Tibial artery (tissue), 4 donors: ENCODE measurements around the gene CD24.

Source experiments
- DNase-seq, 2 donors: peaks; one replicate each; pipeline ENCODE4 v3.0.0-alpha.2; 2019
- H3K27ac ChIP-seq, 2 donors: fragments of 200-600 bp; sonication (generic) in 1 of 2; 1 replicate in 1 of 2; 2 replicates in 1 of 2; pipeline ENCODE4 v1.5.1; 2018 to 2019; ENCODE audit warnings: mild to moderate bottlenecking in 1 of 2
- H3K27me3 ChIP-seq, 2 donors: fragments of 200-600 bp; sonication (generic) in 1 of 2; one replicate each; pipeline versions ENCODE4 v1.5.1 to v1.6.0; 2016 to 2019
- H3K36me3 ChIP-seq, 3 donors: fragments of 200-600 bp; sonication (generic) in 2 of 3; one replicate each; pipeline ENCODE4 v1.5.1; 2016 to 2019; ENCODE audit warnings: mild to moderate bottlenecking in 2 of 3
- H3K4me1 ChIP-seq, 4 donors: fragments of 200-600 bp; sonication (generic) in 2 of 4; 1 replicate in 3 of 4; 2 replicates in 1 of 4; pipeline ENCODE4 v1.5.1; 2016 to 2019
- H3K4me3 ChIP-seq, 2 donors: fragments of 200-600 bp; sonication (generic) in 1 of 2; 1 replicate in 1 of 2; 2 replicates in 1 of 2; pipeline ENCODE4 v1.5.1; 2018 to 2019; ENCODE audit warnings: mild to moderate bottlenecking in 2 of 2
- H3K9me3 ChIP-seq, 3 donors: fragments of 200-600 bp; sonication (generic) in 1 of 3; one replicate each; pipeline ENCODE4 v1.5.1; 2016 to 2019
- intact Hi-C: fragments of 100-400 bp; cut with DNase I; formaldehyde crosslinking; loops from one replicate; pipeline ENCODE4 v1.15.0; 2023; ENCODE audit warnings: low total_unique reads
- TF ChIP-seq, protein P1 (sequence below), 2 experiments: fragments of 200-600 bp in 1 of 2; fragments of 450-650 bp in 1 of 2; IDR thresholded peaks; one replicate each; pipeline ENCODE4 v1.5.1; 2017 to 2019; ENCODE audit warnings: antibody characterized with exemption in 2 of 2, mild to moderate bottlenecking in 1 of 2, moderate library complexity in 1 of 2

Gene CD24

GRCh38 chr6:106979435-106979884 lies 4.9 kb upstream of the CD24 start:
- intact Hi-C loops = loop anchor here (5.0 to 10.0 kb wide), 2 partner anchors 367 to 535 kb away; no protein-coding TSS in a partner anchor
- Histone ChIP-seq H3K4me1 (peaks cover 0 to 11% (median 8%) of the 10 kb centered on the region in 4 donors), H3K27ac (no peak overlapping the region), H3K27me3 (peaks cover 0 to 79% of the 10 kb centered on the region in 2 donors), H3K36me3 (no peaks in the 10 kb centered on the region), H3K4me3 (no peak overlapping the region), H3K9me3 (no peaks in the 10 kb centered on the region)
- DNase-seq = peak; percentile 79 to 85
- TF ChIP-seq, protein P1, sequence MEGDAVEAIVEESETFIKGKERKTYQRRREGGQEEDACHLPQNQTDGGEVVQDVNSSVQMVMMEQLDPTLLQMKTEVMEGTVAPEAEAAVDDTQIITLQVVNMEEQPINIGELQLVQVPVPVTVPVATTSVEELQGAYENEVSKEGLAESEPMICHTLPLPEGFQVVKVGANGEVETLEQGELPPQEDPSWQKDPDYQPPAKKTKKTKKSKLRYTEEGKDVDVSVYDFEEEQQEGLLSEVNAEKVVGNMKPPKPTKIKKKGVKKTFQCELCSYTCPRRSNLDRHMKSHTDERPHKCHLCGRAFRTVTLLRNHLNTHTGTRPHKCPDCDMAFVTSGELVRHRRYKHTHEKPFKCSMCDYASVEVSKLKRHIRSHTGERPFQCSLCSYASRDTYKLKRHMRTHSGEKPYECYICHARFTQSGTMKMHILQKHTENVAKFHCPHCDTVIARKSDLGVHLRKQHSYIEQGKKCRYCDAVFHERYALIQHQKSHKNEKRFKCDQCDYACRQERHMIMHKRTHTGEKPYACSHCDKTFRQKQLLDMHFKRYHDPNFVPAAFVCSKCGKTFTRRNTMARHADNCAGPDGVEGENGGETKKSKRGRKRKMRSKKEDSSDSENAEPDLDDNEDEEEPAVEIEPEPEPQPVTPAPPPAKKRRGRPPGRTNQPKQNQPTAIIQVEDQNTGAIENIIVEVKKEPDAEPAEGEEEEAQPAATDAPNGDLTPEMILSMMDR (IDR thresholded peaks at IDR 0.05) = peak; percentile 81 to 90

- no peak overlapping the region for H3K27ac ChIP-seq
- no peaks in the 10 kb centered on the region for H3K36me3 ChIP-seq
- peaks cover 0 to 25% (median 21%) of the 10 kb centered on the region in 4 donors for H3K4me1 ChIP-seq
- H3K9me3 ChIP-seq = no peaks in the 10 kb centered on the region
- intact Hi-C loops = loop anchor here (5.0 to 10.0 kb wide), 2 partner anchors 365 to 532 kb away; no protein-coding TSS in a partner anchor
- no peak overlapping the region for H3K4me3 ChIP-seq
- TF ChIP-seq, protein P1 (IDR thresholded peaks at IDR 0.05) = no peak
- peaks cover 3 to 87% of the 10 kb centered on the region in 2 donors for H3K27me3 ChIP-seq
- DNase-seq = no peak
Measured at GRCh38 chr6:106977246-106977645, 2.7 kb upstream of the CD24 start.

DNA sequence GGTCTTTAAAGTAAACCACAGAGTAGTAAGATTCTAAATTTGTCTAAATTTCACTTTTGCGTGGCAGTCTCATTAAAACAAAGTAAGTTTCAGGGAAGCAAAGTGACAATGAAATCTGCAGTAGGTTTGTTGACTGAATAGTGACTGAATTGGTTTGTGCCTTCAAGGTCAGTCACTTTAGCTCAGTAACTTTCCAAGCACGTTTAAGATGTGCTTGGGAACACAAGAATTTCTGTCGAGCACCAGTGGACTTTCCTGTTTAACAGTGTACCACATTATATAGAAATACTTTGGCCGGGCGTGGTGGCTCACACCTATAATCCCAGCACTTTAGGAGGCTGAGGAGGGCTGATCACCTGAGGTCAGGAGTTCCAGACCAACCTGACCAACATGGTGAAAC lies 1.7 kb upstream of the CD24 start:
- peaks cover 3 to 88% of the 10 kb centered on the region in 2 donors for H3K27me3 ChIP-seq
- no peaks in the 10 kb centered on the region for H3K36me3 ChIP-seq
- H3K4me3 ChIP-seq = no peak overlapping the region
- H3K4me1 ChIP-seq = peaks cover 0 to 25% (median 21%) of the 10 kb centered on the region in 4 donors
- intact Hi-C loops = loop anchor here (5.0 to 10.0 kb wide), 2 partner anchors 364 to 531 kb away; no protein-coding TSS in a partner anchor
- DNase-seq = no peak
- H3K27ac ChIP-seq = no peak overlapping the region
- TF ChIP-seq, protein P1 (IDR thresholded peaks at IDR 0.05) = no peak
- H3K9me3 ChIP-seq = no peaks in the 10 kb centered on the region

- Histone ChIP-seq H3K36me3 (no peaks in the 10 kb centered on the region), H3K27me3 (peaks cover 3 to 83% of the 10 kb centered on the region in 2 donors), H3K9me3 (no peaks in the 10 kb centered on the region), H3K4me1 (peaks cover 0 to 25% (median 21%) of the 10 kb centered on the region in 4 donors), H3K27ac (no peak overlapping the region), H3K4me3 (peak overlapping the region; percentile 45 to 60)
- no peak for DNase-seq
- TF ChIP-seq, protein P1 (IDR thresholded peaks at IDR 0.05) = no peak
- intact Hi-C loops = loop anchor here (5.0 to 10.0 kb wide), 2 partner anchors 363 to 531 kb away; no protein-coding TSS in a partner anchor
Measured at GRCh38 chr6:106975738-106976064, 1.2 kb upstream of the CD24 start.

- H3K27ac ChIP-seq = no peak overlapping the region
- H3K9me3 ChIP-seq = no peaks in the 10 kb centered on the region
- DNase-seq = peak in 1 of 2 donors; percentile 63
- H3K4me3 ChIP-seq = peak overlapping the region; percentile 45 to 60
- H3K4me1 ChIP-seq = peaks cover 0 to 25% (median 21%) of the 10 kb centered on the region in 4 donors
- intact Hi-C loops = loop anchor here (5.0 to 10.0 kb wide), 2 partner anchors 363 to 530 kb away; no protein-coding TSS in a partner anchor
- peaks cover 3 to 78% of the 10 kb centered on the region in 2 donors for H3K27me3 ChIP-seq
- TF ChIP-seq, protein P1 (IDR thresholded peaks at IDR 0.05) = no peak
- H3K36me3 ChIP-seq = no peaks in the 10 kb centered on the region
Measured at GRCh38 chr6:106974999-106975737, 639 bp upstream of the CD24 start.
